Stimulated activated CD8-positive, alpha-beta memory T cell treated with anti-CD3 and anti-CD28 coated beads, Interleukin-7, amount 100 ng/mL, for 24 hours (primary cell): Measurements from ENCODE around the gene SDCCAG8.

Source experiments
- DNase-seq: peaks from one replicate; pipeline ENCODE4 v3.0.0-alpha.2; 2020; ENCODE audit warnings: low read depth

Gene SDCCAG8

GRCh38 chr1:243254233-243254926 is 1.5 kb upstream of the SDCCAG8 start:
- DNase-seq = peak; percentile 30

- DNase-seq = peak; percentile 77
Observed at GRCh38 chr1:243254927-243255790, 682 bp upstream of the SDCCAG8 start, which contains the start of gene CEP170. Gene CEP170 (minus strand): TSS chr1:243255281. CDS start chr1:243225280, 30,001 bp downstream.

- no peak for DNase-seq
Observed at GRCh38 chr1:243256590-243256989, 749 bp downstream of the SDCCAG8 start.

- DNase-seq = no peak
Observed at GRCh38 chr1:243257189-243257588, 1.3 kb downstream of the SDCCAG8 start.

GRCh38 chr1:243258731-243259130 is 2.9 kb downstream of the SDCCAG8 start:
- DNase-seq = no peak

DNA sequence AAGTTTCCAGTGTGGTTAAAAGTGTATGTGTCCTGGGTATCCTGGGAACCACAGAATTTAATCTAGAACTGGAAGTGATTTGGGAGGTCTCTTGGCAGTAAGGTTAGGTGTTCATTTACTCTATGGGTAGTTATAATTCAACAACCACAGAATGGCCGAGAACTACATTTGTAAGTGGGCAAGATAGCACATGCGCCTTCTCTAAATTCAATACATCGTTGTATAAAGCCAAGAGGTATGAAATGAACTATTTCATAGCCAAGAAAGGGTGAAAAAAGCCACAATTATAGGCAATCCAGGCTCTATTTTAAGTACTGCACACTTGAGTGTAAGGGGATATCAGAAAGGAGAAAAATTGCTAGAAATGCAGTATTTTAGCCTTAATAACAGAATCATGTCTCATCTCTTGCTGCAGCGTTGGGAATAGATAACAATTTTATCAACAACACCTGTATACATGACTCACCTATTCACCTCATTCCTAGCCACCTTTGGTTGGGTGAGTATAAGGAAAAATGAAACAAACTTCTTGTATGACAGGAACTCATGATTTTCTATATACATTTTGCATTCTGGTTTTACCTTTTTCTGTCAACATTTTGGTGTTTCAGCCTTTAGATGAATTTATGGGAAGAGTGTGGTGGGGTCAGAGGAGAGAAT is 4.5 kb downstream of the SDCCAG8 start:
- DNase-seq = no peak

DNA sequence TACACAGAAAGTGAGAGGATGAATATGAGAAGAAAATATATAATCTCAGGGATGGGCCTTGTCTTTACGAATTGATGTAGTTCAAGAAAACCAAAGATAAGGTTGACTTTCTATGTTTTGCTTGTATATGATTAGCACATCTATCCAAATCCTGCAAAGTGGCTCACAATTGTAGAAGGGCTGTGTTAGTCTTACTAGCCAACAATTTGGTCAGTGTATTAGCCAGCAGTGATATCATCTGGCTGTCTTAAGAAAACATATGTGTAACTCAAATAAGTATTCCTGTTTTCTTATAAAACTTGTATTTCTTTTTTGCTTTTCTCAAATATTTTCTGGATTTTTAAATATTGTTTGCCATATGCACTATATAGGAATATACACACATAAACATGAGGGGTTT is 5.5 kb downstream of the SDCCAG8 start:
- no peak for DNase-seq

- no peak for DNase-seq
Observed at GRCh38 chr1:243264717-243265116, 8.9 kb downstream of the SDCCAG8 start.

DNA sequence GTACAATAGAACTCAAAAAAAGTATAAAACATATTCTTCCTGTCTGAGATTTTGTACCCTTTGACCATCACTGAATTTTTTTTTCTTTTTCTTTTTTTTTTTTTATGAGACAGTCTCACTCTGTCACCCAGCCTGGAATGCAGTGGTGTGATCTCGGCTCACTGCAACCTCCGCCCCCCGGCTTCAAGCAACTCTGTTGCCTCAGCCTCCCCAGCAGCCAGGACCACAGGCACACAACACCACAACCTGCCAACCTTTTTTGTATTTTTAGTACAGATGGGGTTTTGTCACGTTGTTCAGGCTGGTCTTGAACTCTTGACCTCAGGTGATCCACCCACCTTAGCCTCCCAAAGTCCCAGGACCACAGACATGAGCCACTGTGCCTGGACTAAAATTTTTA is 10.4 kb downstream of the SDCCAG8 start:
- no peak for DNase-seq

DNA sequence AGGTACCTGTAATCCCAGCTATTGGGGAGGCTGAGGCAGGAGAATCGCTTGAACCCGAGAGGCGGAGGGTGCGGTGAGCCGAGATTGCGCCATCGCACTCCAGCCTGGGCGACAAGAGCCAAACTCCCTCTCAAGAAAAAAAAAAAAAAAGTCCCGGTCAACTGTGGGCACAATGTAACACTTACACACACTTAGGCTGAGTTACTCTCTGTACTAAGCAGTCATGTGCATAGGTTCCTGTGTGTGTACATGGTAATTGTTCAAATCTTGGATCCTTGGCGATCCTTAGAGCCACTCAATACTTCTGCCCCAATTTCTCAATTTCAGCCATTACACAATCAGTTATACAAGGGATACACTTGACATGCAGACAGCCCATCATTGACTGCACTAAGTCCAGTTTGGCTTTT is 11.6 kb downstream of the SDCCAG8 start:
- no peak for DNase-seq

DNA sequence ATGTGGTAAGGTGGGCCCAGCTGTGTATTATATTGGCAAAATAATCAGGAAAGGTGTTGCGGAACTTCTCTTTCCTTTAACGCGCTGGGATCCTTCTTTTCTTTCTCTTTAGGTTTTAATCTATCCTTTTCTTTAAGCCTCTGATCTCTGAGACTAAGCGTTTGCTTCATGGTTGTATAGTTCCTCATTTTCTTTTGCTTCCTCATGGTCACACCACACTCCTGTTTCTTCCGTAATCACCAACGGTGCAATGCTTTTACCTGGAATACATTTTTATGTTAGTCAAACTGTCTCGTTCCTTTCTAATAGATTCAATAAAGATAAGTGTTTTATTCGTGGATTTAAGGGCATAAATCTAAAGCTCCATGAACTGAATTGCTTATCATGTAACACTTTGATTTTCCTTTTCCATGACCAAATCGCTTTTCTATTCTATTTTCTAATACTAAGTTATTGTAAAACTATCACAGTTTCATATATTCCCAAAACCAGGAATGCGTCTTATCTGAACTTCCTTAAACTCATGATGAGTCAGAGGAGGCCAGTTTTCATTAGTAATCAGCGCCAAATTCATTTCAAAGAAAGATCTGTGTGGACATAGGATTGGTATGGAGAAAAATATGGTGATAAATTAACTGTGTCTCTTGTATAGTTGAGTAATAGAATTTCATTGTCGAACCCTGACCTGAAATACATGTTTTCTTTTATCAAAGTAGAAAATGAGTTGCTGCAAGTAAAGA is 12.2 kb downstream of the SDCCAG8 start:
- no peak for DNase-seq

GRCh38 chr1:243268751-243269460 is 13.1 kb downstream of the SDCCAG8 start:
- DNase-seq = no peak

DNA sequence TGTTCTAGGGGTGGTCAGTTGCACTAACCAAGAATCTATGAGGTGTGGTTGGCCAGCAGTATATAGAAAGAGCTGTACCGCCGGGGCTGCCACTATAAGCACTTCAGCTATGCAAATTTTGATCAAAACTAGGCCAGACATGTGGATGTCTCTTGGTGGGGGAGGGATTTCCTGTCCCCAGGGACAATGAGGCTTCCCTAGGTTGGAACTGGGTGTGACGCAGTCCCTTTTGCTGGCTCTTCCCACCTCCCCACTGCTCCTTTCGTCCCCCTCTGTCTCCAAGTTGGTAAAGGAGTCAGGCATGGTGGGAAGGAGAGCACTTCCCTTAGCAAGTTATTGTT is 13.6 kb downstream of the SDCCAG8 start:
- DNase-seq = no peak

DNA sequence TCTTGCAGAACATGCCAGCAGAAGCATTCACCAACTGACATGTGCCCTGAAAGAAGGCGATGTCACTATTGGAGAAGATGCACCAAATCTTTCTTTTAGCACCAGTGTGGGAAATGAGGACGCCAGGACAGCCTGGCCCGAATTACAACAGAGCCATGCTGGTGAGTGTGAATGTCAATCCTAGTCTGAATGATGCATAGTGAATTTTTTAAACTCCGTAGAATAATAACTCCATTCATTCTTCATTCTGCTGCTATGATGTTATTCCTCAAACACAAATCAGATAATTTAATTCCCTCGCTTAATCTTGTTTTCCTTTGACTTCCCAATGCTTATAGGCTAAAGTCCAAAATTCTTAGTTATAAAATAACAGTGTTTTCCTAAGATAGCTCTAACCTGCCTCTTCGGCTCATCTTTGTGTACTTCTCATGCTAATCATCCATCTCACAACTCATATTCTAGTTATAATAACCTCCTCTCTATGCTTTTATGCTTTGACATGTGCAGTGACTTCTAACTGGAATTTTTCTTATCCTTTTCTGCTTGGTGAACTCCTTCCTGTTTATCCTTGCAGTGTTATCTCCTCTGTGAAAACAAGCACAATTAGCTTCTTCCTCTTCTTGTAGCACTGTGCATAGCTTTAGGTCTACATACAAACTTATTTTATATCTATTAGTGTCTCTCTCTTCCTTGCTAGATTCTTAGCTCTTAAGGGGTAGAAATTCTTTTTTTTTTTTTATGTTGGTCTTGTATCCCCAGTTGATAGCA is 14.4 kb downstream of the SDCCAG8 start:
- DNase-seq = no peak

GRCh38 chr1:243271996-243272395 is 16.2 kb downstream of the SDCCAG8 start:
- DNase-seq = no peak

- no peak for DNase-seq
Observed at GRCh38 chr1:243272401-243272800, 16.6 kb downstream of the SDCCAG8 start.

- no peak for DNase-seq
Observed at GRCh38 chr1:243273506-243273905, 17.7 kb downstream of the SDCCAG8 start.

DNA sequence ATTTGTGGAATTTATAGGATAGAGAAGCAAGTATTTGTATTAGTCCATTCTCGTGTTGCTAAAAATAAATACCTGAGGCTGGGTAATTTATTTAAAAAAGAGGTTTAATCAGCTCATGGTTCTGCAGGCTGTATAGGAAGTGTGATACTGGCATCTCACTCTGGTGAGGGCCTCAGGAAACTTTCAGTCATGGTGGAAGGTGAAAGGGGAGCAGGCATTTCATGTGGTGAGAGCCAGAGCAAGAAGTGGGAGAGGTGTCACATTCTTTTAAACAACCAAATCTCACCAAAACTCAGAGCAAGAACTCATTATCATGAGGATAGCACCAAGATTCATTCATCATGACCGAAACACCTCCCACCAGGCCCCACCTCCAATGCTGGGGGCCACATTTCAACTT is 18.1 kb downstream of the SDCCAG8 start:
- no peak for DNase-seq

- DNase-seq = no peak
Observed at GRCh38 chr1:243275316-243275715, 19.5 kb downstream of the SDCCAG8 start.

GRCh38 chr1:243280571-243281129 is 24.8 kb downstream of the SDCCAG8 start:
- DNase-seq = no peak
